ENCODE data around the gene ZBTB9.
"Not testable (repeated sequence)": the region's sequence is repeated elsewhere in the genome, so short reads cannot be mapped to it uniquely, and the experiment has no call there.

Gene ZBTB9

DNA sequence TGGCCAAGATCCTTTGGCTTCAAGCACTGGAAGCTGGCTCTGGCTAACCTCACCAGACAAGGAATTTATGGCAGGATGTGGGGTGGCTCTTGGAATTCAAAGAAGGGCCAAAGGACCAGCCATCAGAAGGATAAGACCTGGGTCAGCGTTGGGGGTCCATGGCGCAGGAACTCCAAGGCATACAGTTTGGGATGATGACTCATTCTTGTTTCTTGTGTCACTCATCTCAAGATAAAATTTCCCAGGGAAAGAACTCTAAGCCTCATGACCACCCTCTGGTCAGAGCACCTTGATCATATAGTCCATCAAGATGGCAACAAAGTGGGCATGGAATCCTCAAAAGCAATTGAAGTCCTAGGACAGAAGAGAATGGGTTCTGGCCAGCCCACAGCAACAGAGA, 4.8 kb downstream of the ZBTB9 start:
- H3K27me3 Mint-ChIP-seq, result no peaks in the 10 kb centered on the region
- ATAC-seq (no peak), DNase-seq (no peak)
- no peak overlapping the region for H3K4me3 Mint-ChIP-seq
- peaks cover 24% of the 10 kb centered on the region for H3K4me1 Mint-ChIP-seq
- no peak overlapping the region for H3K27ac Mint-ChIP-seq
- no peaks in the 10 kb centered on the region for H3K9me3 Mint-ChIP-seq

DNA sequence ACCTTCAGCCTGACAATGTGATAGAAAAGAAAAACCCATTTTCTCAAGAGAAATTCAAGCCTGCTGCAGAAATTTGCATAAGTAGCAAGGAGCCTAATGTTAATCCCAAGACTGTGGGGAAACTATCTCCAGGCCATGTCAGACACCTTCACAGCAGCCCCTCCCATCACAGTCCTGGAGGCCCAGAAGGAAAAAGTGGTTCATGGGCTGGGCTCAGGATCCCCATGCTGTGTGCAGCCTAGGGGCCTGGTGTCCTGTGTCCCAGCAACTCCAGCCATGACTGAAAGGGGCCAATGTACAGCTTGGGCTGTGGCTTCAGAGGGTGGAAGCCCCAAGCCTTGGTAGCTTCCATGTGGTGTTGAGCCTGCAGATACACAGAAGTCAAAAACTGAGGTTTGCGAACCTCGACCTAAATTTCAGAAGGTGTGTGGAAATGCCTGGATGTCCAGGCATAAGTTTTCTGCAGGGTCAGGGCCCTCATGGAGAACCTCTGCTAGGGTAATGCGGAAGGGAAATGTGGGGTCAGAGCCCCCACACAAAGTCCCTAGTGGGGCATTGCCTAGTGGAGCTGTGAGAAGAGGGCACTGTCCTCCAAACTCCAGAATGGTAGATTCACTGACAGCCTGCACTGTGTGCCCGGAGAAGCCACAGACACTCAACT, 11.8 kb downstream of the ZBTB9 start:
- Mint-ChIP-seq H3K27ac (no peak overlapping the region), H3K9me3 (no peaks in the 10 kb centered on the region), H3K27me3 (no peaks in the 10 kb centered on the region), H3K4me1 (no peaks in the 10 kb centered on the region), H3K4me3 (no peak overlapping the region)
- ATAC-seq (no peak), DNase-seq (no peak)

DNA sequence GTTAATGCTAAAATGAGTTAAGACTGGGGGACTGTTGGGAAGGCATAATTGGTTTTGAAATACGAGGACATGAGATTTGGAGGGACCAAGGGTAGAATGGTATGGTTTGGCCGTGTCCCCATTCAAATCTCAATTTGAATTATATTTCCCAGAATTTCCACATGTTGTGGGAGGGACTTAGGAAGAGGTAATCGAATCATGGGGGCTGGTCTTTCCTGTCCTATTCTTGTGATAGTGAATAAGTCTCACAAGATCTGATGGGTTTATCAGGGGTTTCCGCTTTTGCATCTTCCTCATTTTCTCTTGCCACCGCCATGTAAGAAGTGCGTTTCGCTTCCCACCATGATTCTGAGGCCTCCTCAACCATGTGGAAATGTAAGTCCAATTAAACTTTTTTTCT, 12.7 kb downstream of the ZBTB9 start:
- Mint-ChIP-seq H3K27ac (no peak overlapping the region), H3K4me3 (no peak overlapping the region), H3K27me3 (no peaks in the 10 kb centered on the region), H3K4me1 (no peaks in the 10 kb centered on the region), H3K9me3 (no peaks in the 10 kb centered on the region)
- ATAC-seq, result no peak
- no peak for DNase-seq

DNA sequence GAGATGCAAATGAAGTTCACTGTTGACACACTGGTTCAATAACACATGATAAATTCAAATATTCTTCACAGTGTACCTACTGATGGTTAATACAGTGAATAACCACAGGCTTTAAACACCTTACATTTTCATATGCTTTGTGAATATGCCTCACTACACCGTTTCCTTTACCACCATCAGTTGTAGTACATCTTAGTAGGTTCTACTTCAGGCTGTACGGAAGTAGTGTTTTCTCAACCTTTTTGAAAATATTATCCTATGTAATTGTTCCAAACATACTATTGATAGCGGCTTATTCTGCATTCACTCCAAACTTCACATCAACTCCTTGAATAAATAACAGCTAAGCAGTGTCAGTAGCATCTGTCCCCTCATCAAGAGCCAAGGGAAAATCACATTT, 15.3 kb downstream of the ZBTB9 start:
- H3K27ac Mint-ChIP-seq, result no peak overlapping the region
- H3K4me3 Mint-ChIP-seq, result no peak overlapping the region
- ATAC-seq (no peak), DNase-seq (no peak)
- no peaks in the 10 kb centered on the region for H3K27me3 Mint-ChIP-seq
- H3K9me3 Mint-ChIP-seq, result no peaks in the 10 kb centered on the region
- H3K4me1 Mint-ChIP-seq, result no peaks in the 10 kb centered on the region

DNA sequence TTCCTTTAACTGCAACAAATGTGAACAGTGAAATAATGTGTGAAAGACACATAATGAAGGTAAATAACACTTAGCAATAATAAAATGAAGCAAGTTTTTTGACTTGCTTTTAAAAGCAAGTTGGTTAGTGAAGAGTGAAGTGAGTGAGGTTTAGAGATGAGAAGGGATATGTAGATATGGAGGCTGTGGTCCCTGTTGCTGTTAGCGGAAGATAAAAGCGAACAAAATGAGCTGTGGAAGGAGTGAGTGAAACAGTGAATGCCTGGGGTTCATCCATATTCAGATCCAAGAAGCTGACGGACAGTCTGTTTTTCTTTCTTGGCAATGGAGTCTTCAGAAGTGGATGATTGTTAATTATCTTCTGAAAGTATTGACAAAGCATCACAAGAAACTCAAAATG, 23.5 kb downstream of the ZBTB9 start:
- Mint-ChIP-seq H3K27me3 (no peaks in the 10 kb centered on the region), H3K27ac (no peak overlapping the region), H3K9me3 (no peaks in the 10 kb centered on the region), H3K4me3 (no peak overlapping the region), H3K4me1 (no peaks in the 10 kb centered on the region)
- DNase-seq (no peak), ATAC-seq (no peak)

DNA sequence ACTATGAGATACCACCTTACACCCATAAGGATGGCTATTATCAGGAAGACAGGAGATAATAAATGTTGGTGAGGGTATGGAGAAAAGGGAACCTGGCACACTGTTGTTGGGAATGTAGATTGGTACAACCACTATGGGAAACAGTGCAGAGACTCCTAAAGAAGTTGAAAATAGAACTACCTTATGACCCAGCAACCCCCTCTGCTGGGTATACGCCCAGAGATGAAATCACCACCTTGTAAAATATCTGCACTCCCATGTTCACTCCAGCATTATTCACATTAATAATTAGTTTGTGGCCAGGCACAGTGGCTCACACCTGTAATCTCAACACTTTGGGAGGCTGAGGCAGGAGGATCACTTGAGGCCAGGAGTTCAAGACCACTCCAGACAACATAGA, 26.8 kb downstream of the ZBTB9 start:
- Mint-ChIP-seq H3K9me3 (no peaks in the 10 kb centered on the region), H3K27me3 (no peaks in the 10 kb centered on the region), H3K4me1 (no peaks in the 10 kb centered on the region), H3K27ac (no peak overlapping the region), H3K4me3 (no peak overlapping the region)
- DNase-seq (no peak), ATAC-seq (no peak)

DNA sequence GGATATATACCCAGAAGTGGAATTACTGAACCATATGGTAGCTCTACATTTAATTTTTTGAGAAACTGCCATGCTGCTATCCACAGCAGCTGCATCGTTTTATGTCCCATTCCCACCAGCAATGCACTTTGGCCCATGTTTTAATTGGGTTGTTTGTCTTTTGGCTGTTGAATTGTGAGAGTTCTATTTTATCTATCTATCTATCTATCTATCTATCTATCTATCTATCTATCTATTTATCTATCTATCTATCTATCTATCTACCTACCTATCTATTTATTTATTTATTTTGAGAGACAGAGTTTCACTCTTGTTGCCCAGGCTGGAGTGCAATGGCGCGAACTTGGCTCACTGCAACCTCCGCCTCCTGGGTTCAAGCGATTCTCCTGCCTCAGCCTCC, 28.2 kb downstream of the ZBTB9 start:
- not testable (repeated sequence) for H3K27me3 Mint-ChIP-seq

DNA sequence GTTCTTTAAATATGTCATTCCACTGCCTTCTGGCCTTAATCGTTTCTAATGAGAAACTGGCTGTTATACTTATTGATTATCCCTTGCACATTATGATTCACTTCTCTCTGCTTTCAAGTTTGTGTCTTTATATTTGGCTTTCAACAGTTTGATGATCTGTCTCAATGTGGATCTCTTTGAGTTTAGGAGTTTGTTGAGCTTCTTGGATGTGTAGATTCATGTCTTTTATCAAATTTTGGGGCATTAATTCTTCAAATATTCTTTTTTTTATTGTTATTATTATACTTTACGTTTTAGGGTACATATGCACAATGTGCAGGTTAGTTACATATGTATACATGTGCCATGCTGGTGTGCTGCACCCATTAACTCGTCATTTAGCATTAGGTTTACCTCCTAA, 29.3 kb downstream of the ZBTB9 start:
- Mint-ChIP-seq H3K27ac (peak overlapping the region in 1 of 2 donors; percentile 19), H3K4me3 (no peak overlapping the region), H3K4me1 (no peaks in the 10 kb centered on the region), H3K27me3 (no peaks in the 10 kb centered on the region), H3K9me3 (no peaks in the 10 kb centered on the region)
- DNase-seq (no peak), ATAC-seq (no peak)

More for the DNA sequence above, 28.2 kb downstream of the ZBTB9 start:
- H3K4me3 Mint-ChIP-seq, ATAC-seq, H3K9me3 Mint-ChIP-seq, H3K4me1 Mint-ChIP-seq, DNase-seq: not testable (repeated sequence)
- peak overlapping the region in 1 of 2 donors; percentile 38 for H3K27ac Mint-ChIP-seq

DNA sequence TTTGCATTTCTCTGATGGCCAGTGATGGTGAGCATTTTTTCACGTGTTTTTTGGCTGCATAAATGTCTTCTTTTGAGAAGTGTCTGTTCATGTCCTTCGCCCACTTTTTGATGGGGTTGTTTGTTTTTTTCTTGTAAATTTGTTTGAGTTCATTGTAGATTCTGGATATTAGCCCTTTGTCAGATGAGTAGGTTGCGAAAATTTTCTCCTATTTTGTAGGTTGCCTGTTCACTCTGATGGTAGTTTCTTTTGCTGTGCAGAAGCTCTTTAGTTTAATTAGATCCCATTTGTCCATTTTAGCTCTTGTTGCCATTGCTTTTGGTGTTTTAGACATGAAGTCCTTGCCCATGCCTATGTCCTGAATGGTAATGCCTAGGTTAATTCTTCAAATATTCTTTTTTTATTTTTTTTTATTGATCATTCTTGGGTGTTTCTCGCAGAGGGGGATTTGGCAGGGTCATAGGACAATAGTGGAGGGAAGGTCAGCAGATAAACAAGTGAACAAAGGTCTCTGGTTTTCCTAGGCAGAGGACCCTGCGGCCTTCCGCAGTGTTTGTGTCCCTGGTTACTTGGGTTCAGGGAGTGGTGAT, 30.4 kb downstream of the ZBTB9 start:
- not testable (repeated sequence) for H3K4me1 Mint-ChIP-seq, ATAC-seq, H3K27ac Mint-ChIP-seq, H3K9me3 Mint-ChIP-seq, DNase-seq, H3K4me3 Mint-ChIP-seq, H3K27me3 Mint-ChIP-seq

DNA sequence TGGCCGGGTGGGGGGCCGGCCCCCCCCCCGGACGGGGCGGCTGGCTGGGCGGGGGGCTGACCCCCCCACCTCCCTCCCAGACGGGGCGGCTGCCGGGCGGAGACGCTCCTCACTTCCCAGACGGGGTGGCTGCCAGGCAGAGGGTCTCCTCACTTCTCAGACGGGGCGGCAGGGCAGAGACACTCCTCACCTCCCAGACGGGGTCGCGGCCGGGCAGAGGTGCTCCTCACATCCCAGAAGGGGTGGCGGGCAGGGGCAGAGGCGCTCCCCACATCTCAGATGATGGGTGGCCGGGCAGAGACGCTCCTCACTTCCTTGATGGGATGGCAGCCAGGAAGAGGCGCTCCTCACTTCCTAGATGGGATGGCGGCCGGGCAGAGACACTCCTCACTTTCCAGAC, 31.3 kb downstream of the ZBTB9 start:
- not testable (repeated sequence) for DNase-seq, H3K27ac Mint-ChIP-seq, H3K4me3 Mint-ChIP-seq, H3K9me3 Mint-ChIP-seq, H3K27me3 Mint-ChIP-seq, H3K4me1 Mint-ChIP-seq, ATAC-seq

DNA sequence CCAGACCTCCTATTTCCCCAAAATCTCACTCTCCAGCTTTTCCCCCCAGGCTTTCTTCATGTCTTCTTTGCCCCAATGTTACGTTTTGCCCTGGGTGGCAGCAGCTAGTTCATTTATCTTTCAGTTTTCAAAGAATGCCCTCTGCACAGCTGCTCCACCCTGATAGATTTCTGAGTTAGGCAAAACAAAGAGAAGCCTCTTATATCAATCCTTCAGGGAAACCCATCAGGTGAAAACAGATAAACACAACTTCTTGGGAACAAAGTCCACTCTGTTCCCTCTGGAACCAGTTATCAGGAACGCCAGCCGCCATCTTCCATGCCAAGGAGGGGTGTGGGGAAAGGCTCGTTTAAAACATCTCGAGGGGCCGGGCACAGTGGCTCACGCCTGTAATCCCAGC, 34.0 kb downstream of the ZBTB9 start:
- H3K9me3 Mint-ChIP-seq, result no peaks in the 10 kb centered on the region
- no peak overlapping the region for H3K27ac Mint-ChIP-seq
- H3K4me1 Mint-ChIP-seq, result no peaks in the 10 kb centered on the region
- no peak overlapping the region for H3K4me3 Mint-ChIP-seq
- ATAC-seq, result no peak
- DNase-seq, result no peak
- H3K27me3 Mint-ChIP-seq, result no peaks in the 10 kb centered on the region

DNA sequence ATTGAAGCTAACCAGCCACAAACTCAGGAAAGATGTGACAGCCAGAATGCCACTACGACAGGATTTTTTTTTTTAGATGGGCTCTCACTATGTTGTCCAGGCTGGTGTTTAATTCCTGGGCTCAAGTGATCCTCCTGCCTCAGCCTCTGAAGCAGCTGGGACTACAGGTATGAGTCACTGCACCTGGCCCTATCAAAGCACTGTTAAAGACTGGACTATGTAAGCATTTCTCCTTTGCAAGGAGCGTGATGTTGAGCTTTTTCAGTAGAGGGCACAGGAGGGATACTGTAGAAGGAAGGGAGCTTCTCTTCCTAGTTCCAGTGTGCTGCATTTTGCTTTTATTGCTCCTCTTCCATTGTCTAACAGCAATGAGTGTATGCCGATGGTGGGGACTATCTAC, 35.8 kb downstream of the ZBTB9 start:
- H3K9me3 Mint-ChIP-seq, result no peaks in the 10 kb centered on the region
- peak; percentile 39 for ATAC-seq
- H3K4me3 Mint-ChIP-seq, result no peak overlapping the region
- H3K27ac Mint-ChIP-seq, result no peak overlapping the region
- DNase-seq, result no peak
- H3K27me3 Mint-ChIP-seq, result no peaks in the 10 kb centered on the region
- no peaks in the 10 kb centered on the region for H3K4me1 Mint-ChIP-seq

DNA sequence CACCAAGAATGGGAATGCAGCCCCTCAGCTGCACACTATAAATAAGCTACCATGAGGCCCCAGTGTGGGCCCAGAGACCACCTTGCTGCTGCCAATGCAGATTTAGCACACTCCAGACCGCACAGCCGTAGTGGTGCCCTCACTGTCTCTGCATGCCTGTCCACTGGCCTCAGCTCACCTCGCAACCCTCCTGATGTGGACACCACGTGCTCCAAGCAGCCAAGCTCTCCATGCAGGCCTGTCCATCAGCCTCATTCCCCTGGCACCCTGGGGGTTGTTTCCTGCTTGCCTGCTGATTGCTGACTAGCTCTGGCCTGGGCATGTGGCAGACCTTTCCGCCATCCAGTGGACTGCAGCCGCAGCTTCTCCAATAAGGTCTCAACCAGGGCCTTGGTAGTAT, 36.2 kb downstream of the ZBTB9 start:
- H3K4me3 Mint-ChIP-seq, result no peak overlapping the region
- H3K9me3 Mint-ChIP-seq, result no peaks in the 10 kb centered on the region
- no peak for DNase-seq
- H3K4me1 Mint-ChIP-seq, result no peaks in the 10 kb centered on the region
- H3K27ac Mint-ChIP-seq, result no peak overlapping the region
- ATAC-seq, result no peak
- H3K27me3 Mint-ChIP-seq, result no peaks in the 10 kb centered on the region

DNA sequence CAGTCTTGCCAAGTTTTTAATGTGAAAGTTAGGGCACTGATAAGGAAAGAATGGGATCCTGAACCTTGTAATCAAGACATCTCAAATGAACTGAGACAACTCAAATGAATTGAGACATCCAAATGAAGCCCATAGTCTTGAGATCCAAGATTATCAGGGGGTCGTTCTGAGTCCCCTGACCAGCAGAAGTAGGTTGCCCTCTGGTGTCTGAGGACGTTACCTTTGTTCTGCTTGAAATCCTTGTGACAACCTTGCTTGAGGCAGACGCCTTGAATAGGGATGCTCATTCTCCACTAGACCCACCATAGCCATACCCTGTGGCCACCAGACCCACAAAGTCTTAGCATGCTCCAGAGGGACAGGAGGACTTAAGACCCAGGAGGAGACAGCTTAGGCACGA, 37.7 kb downstream of the ZBTB9 start:
- no peak overlapping the region for H3K4me3 Mint-ChIP-seq
- H3K27me3 Mint-ChIP-seq, result no peaks in the 10 kb centered on the region
- no peak for DNase-seq

DNA sequence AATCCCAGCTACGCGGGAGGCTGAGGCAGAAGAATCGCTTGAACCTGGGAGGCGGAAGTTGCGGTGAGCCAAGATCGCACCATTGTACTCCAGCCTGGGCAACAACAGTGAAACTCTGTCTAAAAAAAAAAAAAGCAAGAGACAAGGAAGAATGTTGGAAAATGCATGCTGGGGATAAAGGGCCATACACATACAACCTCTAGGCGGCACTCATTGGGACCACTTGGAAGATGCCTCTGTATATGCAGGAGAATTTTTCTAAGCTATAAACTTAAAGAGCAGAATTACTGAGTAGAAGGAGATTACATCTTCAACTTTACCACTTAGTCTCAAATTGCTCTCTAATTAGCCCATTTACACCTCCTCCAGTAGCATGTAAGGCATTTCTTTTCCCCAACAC, 42.8 kb downstream of the ZBTB9 start:
- no peaks in the 10 kb centered on the region for H3K27me3 Mint-ChIP-seq
- H3K27ac Mint-ChIP-seq, result no peak overlapping the region
- no peaks in the 10 kb centered on the region for H3K9me3 Mint-ChIP-seq
- no peak overlapping the region for H3K4me3 Mint-ChIP-seq
- H3K4me1 Mint-ChIP-seq, result no peaks in the 10 kb centered on the region
- no peak for DNase-seq
- ATAC-seq, result no peak

More for the DNA sequence above, 37.7 kb downstream of the ZBTB9 start:
- ATAC-seq, result no peak
- no peaks in the 10 kb centered on the region for H3K4me1 Mint-ChIP-seq
- H3K27ac Mint-ChIP-seq, result no peak overlapping the region
- H3K9me3 Mint-ChIP-seq, result no peaks in the 10 kb centered on the region

DNA sequence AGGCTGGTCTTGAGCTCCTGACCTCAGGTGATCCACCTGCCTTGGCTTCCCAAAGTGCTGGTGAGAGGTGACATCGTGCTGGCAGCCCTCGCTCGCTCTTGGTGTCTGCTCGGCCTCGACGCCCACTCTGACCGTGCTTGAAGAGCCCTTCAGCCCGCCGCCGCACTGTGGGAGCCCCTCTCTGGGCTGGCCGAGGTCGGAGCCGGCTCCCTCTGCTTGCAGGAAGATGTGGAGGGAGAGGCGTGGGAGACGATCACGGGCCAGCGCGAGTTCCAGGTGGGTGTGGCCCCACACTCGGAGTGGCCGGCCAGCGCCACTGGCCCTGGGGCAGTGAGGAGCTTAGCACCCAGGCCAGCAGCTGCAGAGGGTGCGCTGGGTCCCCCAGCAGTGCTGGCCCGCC, 48.1 kb downstream of the ZBTB9 start:
- no peaks in the 10 kb centered on the region for H3K9me3 Mint-ChIP-seq
- H3K4me1 Mint-ChIP-seq, result no peaks in the 10 kb centered on the region
- no peak overlapping the region for H3K4me3 Mint-ChIP-seq
- H3K27me3 Mint-ChIP-seq, result no peaks in the 10 kb centered on the region
- ATAC-seq (no peak), DNase-seq (no peak)
- H3K27ac Mint-ChIP-seq, result no peak overlapping the region

DNA sequence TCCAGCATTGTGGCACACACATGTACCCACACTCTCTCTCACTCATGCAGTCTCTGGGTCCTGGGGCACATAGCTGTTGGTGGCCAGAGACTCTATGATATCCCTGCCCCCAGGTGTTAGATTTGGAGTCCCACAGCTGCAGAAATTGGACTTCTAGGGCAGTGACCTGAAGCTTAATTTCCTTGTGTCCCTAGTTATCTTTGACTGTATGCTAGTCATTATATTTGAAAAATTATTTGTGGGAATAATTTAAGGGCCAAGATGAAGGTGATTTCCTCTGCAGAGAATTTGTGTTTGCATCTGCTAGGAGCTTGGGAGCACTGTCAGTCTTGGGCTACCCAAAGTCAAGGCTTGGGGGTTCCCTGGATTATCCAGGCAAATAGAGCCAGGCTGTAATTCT, 50.1 kb downstream of the ZBTB9 start:
- Mint-ChIP-seq H3K4me3 (no peak overlapping the region), H3K9me3 (no peaks in the 10 kb centered on the region), H3K27me3 (peaks cover 8% of the 10 kb centered on the region), H3K4me1 (peaks cover 7% of the 10 kb centered on the region), H3K27ac (no peak overlapping the region)
- ATAC-seq (no peak), DNase-seq (no peak)

Data from stimulated activated naive CD8-positive, alpha-beta T cell treated with anti-CD3 and anti-CD28 coated beads, Interleukin-15, amount 100 ng/mL, for 72 hours (primary cell).